Cortex of kidney (tissue), 1 donor: ENCODE data around the gene ZNF362.
"Not testable (repeated sequence)": the region's sequence is repeated elsewhere in the genome, so short reads cannot be mapped to it uniquely, and the experiment has no call there.

ENCODE experiments used
- DNase-seq: peaks from one replicate; lab custom pipeline; 2025; lab: John Stamatoyannopoulos, UW

Gene ZNF362

GRCh38 chr1:33256471-33257206, at the start of gene ZNF362:
TSS of gene ZNF362 (plus strand) at chr1:33256492. CDS start at chr1:33270575, 14,083 bp downstream.
- no peak for DNase-seq

- no peak for DNase-seq
Measured at GRCh38 chr1:33211972-33212371, 44.3 kb upstream of the ZNF362 start.

GRCh38 chr1:33219886-33220661, 36.2 kb upstream of the ZNF362 start:
- no peak for DNase-seq

- DNase-seq: no peak
Measured at GRCh38 chr1:33220676-33221384, 35.5 kb upstream of the ZNF362 start.

- DNase-seq: no peak
Measured at GRCh38 chr1:33221385-33221758, 34.9 kb upstream of the ZNF362 start.

GRCh38 chr1:33222381-33222780, 33.9 kb upstream of the ZNF362 start:
- DNase-seq: no peak

- no peak for DNase-seq
Measured at GRCh38 chr1:33224166-33224707, 32.1 kb upstream of the ZNF362 start.

GRCh38 chr1:33225586-33225985, 30.7 kb upstream of the ZNF362 start:
- no peak for DNase-seq

GRCh38 chr1:33228935-33229487, 27.3 kb upstream of the ZNF362 start:
- no peak for DNase-seq

GRCh38 chr1:33231166-33231565, 25.1 kb upstream of the ZNF362 start:
- DNase-seq: no peak

GRCh38 chr1:33232716-33233115, 23.6 kb upstream of the ZNF362 start:
- DNase-seq: no peak

- no peak for DNase-seq
Measured at GRCh38 chr1:33234131-33234530, 22.2 kb upstream of the ZNF362 start.

- no peak for DNase-seq
Measured at GRCh38 chr1:33234588-33234990, 21.7 kb upstream of the ZNF362 start.

- no peak for DNase-seq
Measured at GRCh38 chr1:33235521-33235920, 20.8 kb upstream of the ZNF362 start.

GRCh38 chr1:33236498-33236897, 19.8 kb upstream of the ZNF362 start:
- DNase-seq: no peak

- no peak for DNase-seq
Measured at GRCh38 chr1:33237579-33237978, 18.7 kb upstream of the ZNF362 start.

- not testable (repeated sequence) for DNase-seq
Measured at GRCh38 chr1:33238194-33238724, 18.0 kb upstream of the ZNF362 start.

- DNase-seq: not testable (repeated sequence)
Measured at GRCh38 chr1:33239410-33239809, 16.9 kb upstream of the ZNF362 start.

GRCh38 chr1:33241866-33242265, 14.4 kb upstream of the ZNF362 start:
- DNase-seq: no peak

- DNase-seq: no peak
Measured at GRCh38 chr1:33242652-33243051, 13.6 kb upstream of the ZNF362 start.

- no peak for DNase-seq
Measured at GRCh38 chr1:33244143-33244808, 12.0 kb upstream of the ZNF362 start.
